Lung (tissue), 13 donors: ENCODE data around the gene ZNFX1. TPM values are rescaled to one million over a fixed set of nuclear protein-coding genes. Genes with fewer than 3 reads are reported as not detected.
"Not testable (repeated sequence)": the region's sequence is repeated elsewhere in the genome, so short reads cannot be mapped to it uniquely, and the experiment has no call there.

Experiments used
- ATAC-seq: fragments of 200-7000 bp; cut with Tn5 transposase; one replicate; pipeline ENCODE4 v1.9.1; 2020; ENCODE audit warnings: moderate number of reproducible peaks; ENCODE audit not compliant: insufficient read depth, low FRiP score
- DNase-seq, 3 donors: peaks; one replicate each; pipeline ENCODE4 v3.0.0-alpha.2; 2013 to 2017
- H3K27ac ChIP-seq, 2 donors: one replicate each; pipeline ENCODE4 v1.5.1; 2013; ENCODE audit warnings: mild to moderate bottlenecking in 2 of 2, moderate library complexity in 2 of 2, control low read depth in 1 of 2, inconsistent platforms in 1 of 2, low read depth in 1 of 2, low read length in 1 of 2
- H3K27me3 ChIP-seq, 3 donors: one replicate each; pipeline ENCODE4 v1.5.1; 2013; ENCODE audit warnings: low read length in 2 of 3; ENCODE audit not compliant: control insufficient read depth in 3 of 3, insufficient read depth in 3 of 3
- H3K36me3 ChIP-seq, 4 donors: one replicate each; pipeline ENCODE4 v1.5.1; 2013; ENCODE audit warnings: low read length in 4 of 4, mild to moderate bottlenecking in 1 of 4, moderate library complexity in 1 of 4; ENCODE audit not compliant: control insufficient read depth in 4 of 4, insufficient read depth in 4 of 4
- H3K4me1 ChIP-seq, 5 donors: one replicate each; pipeline ENCODE4 v1.5.1; 2013; ENCODE audit warnings: low read length in 5 of 5, mild to moderate bottlenecking in 2 of 5, moderate library complexity in 1 of 5; ENCODE audit not compliant: control insufficient read depth in 5 of 5, insufficient read depth in 5 of 5
- H3K4me3 ChIP-seq: one replicate; pipeline ENCODE4 v1.5.1; 2013; ENCODE audit warnings: mild to moderate bottlenecking, control low read depth, moderate library complexity
- H3K9ac ChIP-seq, 2 donors: one replicate each; pipeline ENCODE4 v1.5.1; 2013; ENCODE audit warnings: low read length in 2 of 2, control low read depth in 1 of 2; ENCODE audit not compliant: insufficient read depth in 1 of 2
- H3K9me3 ChIP-seq, 4 donors: one replicate each; pipeline ENCODE4 v1.5.1; 2013; ENCODE audit warnings: low read length in 3 of 4, mild to moderate bottlenecking in 1 of 4, moderate library complexity in 1 of 4; ENCODE audit not compliant: control insufficient read depth in 4 of 4, insufficient read depth in 3 of 4
- WGBS, 2 donors: extraction: QIAGEN DNeasy Blood & Tissue Kit; methylation state at CpG; one replicate each; pipeline ENCODE4 v1.1.7; 2013; 5-methylcytosine and 5-hydroxymethylcytosine counted together
- polyA plus RNA-seq, 2 donors: library from polyadenylated mRNA; stranded (reverse); fragments of 200-250 nt; gene quantifications; one replicate each; pipeline ENCODE4 v1.2.1, GENCODE V29; 2013
- small RNA-seq: library from RNA; depleted of rRNA; stranded (forward); fragments of <200 nt; gene quantifications from one replicate; pipeline ENCODE3, GENCODE V24; 2014; ENCODE audit warnings: low replicate concordance
- total RNA-seq, 2 donors: library from RNA; depleted of rRNA in 1 of 2; stranded (reverse); fragments of >200 nt in 1 of 2; gene quantifications; one replicate each; pipeline ENCODE4 v1.2.1, GENCODE V29; 2014 to 2021
- TF ChIP-seq, protein P1 (sequence below): IDR thresholded peaks from 2 replicates; pipeline ENCODE4 v1.5.1; 2012; ENCODE audit warnings: mild to moderate bottlenecking; ENCODE audit errors: control extremely low read depth, extremely low read depth
- donor health status: control.
- donor health status: control.
- donor health status: Bipolar disorder and iron deficiency.
- donor health status: healthy.
- donor health status: DM: yes; HTN: yes; CAD: no.

ZNFX1 gene
- total and polyA plus RNA-seq, 4 donors, result 9.5 to 33.9 (median 24.1) TPM

DNA sequence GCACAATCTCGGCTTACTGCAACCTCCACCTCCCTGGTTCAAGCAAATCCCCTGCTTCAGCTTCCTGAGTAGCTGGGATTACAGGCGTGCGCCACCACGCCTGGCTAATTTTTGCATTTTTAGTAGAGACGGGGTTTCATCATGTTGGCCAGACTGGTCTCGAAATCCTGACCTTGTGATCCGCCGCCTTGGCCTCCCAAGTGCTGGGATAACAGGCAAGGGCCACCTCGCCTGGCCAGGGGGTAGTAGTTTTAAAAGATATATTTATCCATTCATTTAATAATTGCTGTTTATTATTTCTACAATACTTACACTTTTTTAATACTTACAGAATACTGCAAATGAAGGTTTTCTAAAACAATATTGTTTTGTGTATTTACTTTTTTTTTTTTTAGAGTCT is 74.1 kb downstream of the ZNFX1 start:
- ATAC-seq, result no peak
- H3K9ac ChIP-seq, result no peak overlapping the region
- no peak overlapping the region for H3K27ac ChIP-seq
- H3K36me3 ChIP-seq, result no peaks in the 10 kb centered on the region
- H3K27me3 ChIP-seq, result no peaks in the 10 kb centered on the region
- TF ChIP-seq, protein P1, sequence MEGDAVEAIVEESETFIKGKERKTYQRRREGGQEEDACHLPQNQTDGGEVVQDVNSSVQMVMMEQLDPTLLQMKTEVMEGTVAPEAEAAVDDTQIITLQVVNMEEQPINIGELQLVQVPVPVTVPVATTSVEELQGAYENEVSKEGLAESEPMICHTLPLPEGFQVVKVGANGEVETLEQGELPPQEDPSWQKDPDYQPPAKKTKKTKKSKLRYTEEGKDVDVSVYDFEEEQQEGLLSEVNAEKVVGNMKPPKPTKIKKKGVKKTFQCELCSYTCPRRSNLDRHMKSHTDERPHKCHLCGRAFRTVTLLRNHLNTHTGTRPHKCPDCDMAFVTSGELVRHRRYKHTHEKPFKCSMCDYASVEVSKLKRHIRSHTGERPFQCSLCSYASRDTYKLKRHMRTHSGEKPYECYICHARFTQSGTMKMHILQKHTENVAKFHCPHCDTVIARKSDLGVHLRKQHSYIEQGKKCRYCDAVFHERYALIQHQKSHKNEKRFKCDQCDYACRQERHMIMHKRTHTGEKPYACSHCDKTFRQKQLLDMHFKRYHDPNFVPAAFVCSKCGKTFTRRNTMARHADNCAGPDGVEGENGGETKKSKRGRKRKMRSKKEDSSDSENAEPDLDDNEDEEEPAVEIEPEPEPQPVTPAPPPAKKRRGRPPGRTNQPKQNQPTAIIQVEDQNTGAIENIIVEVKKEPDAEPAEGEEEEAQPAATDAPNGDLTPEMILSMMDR, result no peak
- DNase-seq, result no peak
- H3K4me1 ChIP-seq, result no peaks in the 10 kb centered on the region
- 76 to 88% methylated on average over 9 of the region's 9 CpGs for WGBS, 2 donors
- no peaks in the 10 kb centered on the region for H3K9me3 ChIP-seq
- H3K4me3 ChIP-seq, result no peak overlapping the region

DNA sequence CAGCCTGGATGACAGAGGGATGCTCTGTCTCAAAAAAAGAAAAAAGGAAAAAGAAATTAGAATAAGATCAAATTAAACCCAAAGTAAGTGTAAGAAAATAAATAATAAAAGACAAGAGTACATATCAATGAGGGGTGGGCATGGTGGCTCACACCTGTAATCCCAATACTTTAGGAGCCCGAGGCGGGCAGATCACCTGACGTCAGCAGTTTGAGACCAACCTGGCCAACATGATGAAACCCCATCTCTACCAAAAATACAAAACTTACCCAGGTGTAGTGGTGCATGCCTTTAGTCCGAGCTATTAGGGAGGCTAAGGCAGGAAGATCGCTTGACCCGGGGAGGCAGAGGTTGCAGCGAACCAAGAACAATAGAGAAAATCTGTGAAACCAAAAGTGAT is 74.8 kb downstream of the ZNFX1 start:
- Histone ChIP-seq H3K36me3 (no peaks in the 10 kb centered on the region), H3K9ac (no peak overlapping the region), H3K27ac (no peak overlapping the region), H3K4me3 (no peak overlapping the region), H3K27me3 (no peaks in the 10 kb centered on the region), H3K4me1 (no peaks in the 10 kb centered on the region), H3K9me3 (no peaks in the 10 kb centered on the region)
- DNase-seq, result no peak
- 91 to 98% methylated on average over 7 of the region's 7 CpGs for WGBS, 2 donors
- ATAC-seq, result no peak
- TF ChIP-seq, protein P1, result no peak

GRCh38 chr20:49199729-49200293 is 78.0 kb downstream of the ZNFX1 start:
- H3K4me3 ChIP-seq, result no peak overlapping the region
- H3K27me3 ChIP-seq, result no peaks in the 10 kb centered on the region
- no peak overlapping the region for H3K9ac ChIP-seq
- ATAC-seq (no peak), DNase-seq (no peak)
- H3K27ac ChIP-seq, result no peak overlapping the region
- TF ChIP-seq, protein P1, result no peak
- no peaks in the 10 kb centered on the region for H3K4me1 ChIP-seq
- no peaks in the 10 kb centered on the region for H3K36me3 ChIP-seq
- no peaks in the 10 kb centered on the region for H3K9me3 ChIP-seq
- WGBS, 2 donors, result 93 to 94% methylated on average over 4 of the region's 4 CpGs

DNA sequence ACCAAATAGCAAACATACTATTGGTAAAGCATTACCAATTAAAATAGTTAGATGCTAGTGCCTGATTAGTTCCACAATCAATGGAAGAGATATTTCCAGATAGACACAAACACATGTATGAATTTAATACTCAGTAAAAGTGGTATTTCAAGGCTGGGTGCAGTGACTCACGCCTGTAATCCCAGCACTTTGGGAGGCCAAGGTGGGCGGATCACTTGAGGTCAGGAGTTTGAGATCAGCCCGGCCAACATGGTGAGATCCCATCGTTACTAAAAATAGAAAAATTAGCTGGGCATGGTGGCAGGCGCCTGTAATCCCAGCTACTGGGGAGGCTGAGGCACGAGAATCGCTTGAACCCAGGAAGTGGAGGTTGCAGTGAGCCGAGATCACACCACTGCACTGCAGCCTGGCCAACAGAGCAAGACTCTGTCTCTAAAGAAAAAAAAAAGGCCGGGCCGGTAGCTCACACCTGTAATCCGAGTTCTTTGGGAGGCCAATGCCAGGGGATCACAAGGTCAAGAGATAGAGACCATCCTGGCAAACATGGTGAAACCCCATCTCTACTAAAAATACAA is 84.8 kb downstream of the ZNFX1 start:
- not testable (repeated sequence) for H3K4me1 ChIP-seq, H3K27me3 ChIP-seq, H3K36me3 ChIP-seq, ATAC-seq, DNase-seq, H3K9me3 ChIP-seq, H3K27ac ChIP-seq, H3K4me3 ChIP-seq, H3K9ac ChIP-seq
- WGBS, 2 donors, result 85 to 86% methylated on average over 11 of the region's 11 CpGs

Small RNA genes lying within 50 kb of the gene (small RNA-seq; reads per million reads assigned to genes)
- gene SNORD12B (5,306 reads per million, percentile 100 among the genes with 10 or more reads in this experiment), gene SNORD12C (2,432 reads per million, percentile 100 among the genes with 10 or more reads in this experiment)

Other genes starting within 250 kb of the ZNFX1 start
- 10 to 100 TPM; 34.6 to 47.0 TPM for gene CSE1L, start 231.7 kb downstream of the ZNFX1 start, total RNA-seq
- gene CSE1L, start 231.7 kb downstream of the ZNFX1 start, polyA plus RNA-seq, result 10 to 100 TPM; 23.9 to 26.4 TPM
- 10 to 100 TPM; 70.7 to 84.9 TPM for gene STAU1, start 89.7 kb downstream of the ZNFX1 start, total RNA-seq
- 10 to 100 TPM; 29.3 to 41.9 TPM for gene STAU1, start 89.7 kb downstream of the ZNFX1 start, polyA plus RNA-seq
- gene DDX27, start 58.6 kb downstream of the ZNFX1 start, total RNA-seq, result 10 to 100 TPM; 25.8 to 26.5 TPM
- 10 to 100 TPM; 24.9 to 30.0 TPM for gene DDX27, start 58.6 kb downstream of the ZNFX1 start, polyA plus RNA-seq
- gene KCNB1, start 204.6 kb upstream of the ZNFX1 start, total RNA-seq, result 1 to 10 TPM in 1 of 2 donors, under 1 TPM in 1; 0.91 to 1.0 TPM
- gene KCNB1, start 204.6 kb upstream of the ZNFX1 start, polyA plus RNA-seq, result under 1 TPM; 0.11 to 0.24 TPM